ENCODE results near the gene RBM7.

Gene RBM7

DNA sequence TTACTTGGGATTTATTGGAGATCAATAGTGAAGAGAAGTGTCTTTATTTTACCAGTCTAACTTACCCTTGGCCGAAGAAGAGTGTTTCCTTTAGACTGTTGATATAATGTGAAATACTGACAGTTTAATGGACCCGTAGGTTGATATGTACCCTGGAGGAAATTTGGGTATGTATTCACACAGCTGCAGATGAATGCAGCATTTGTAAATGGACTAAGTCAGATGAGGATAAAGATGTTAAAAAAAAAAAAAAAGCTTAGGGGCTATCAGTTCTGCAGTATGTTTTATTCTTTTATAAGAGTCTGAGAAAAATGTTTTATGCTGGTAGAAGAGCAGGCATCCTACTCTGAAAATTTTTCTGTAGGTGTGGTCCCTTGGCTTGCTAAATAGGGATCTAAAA lies 41.5 kb downstream of the RBM7 start:
- H3K4me3 ChIP-seq (ENCODE audit: control insufficient read depth, low read depth, low read length): no peak overlapping the region
- DNase-seq (ENCODE audit: low read depth): no peak
- TF ChIP-seq CTCF (IDR thresholded peaks at IDR 0.05; ENCODE audit: control insufficient read depth, insufficient read depth, low read depth, low read length, missing control alignments): no peak

DNA sequence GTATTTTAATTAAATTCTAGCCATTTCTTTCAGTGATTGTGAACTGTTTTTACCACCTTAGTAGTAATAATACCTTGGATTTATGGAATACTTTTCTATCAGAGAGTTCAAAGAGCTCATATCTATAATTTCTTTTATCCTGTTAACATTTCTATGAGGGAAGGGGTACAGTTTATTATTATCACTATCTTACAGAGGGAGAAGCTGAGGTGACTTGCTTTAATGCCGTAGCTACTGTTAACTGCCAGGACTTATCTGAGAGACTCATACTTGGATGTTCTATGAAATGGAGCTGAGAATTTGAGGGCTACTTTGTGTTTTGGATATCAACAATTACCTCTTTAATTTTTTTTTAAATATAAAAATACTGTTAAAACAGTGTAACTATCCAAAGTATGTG lies 42.1 kb downstream of the RBM7 start:
- no peak overlapping the region for H3K4me3 ChIP-seq (ENCODE audit: control insufficient read depth, low read depth, low read length)
- no peak for DNase-seq (ENCODE audit: low read depth)

GRCh38 chr11:114447444-114447843 lies 47.0 kb downstream of the RBM7 start:
- no peak for TF ChIP-seq CTCF (IDR thresholded peaks at IDR 0.05; ENCODE audit: control insufficient read depth, insufficient read depth, low read depth, low read length, missing control alignments)
- H3K4me3 ChIP-seq (ENCODE audit: control insufficient read depth, low read depth, low read length): no peak overlapping the region
- DNase-seq (ENCODE audit: low read depth): no peak

More for the DNA sequence above, 42.1 kb downstream of the RBM7 start:
- TF ChIP-seq CTCF (IDR thresholded peaks at IDR 0.05; ENCODE audit: control insufficient read depth, insufficient read depth, low read depth, low read length, missing control alignments): no peak

DNA sequence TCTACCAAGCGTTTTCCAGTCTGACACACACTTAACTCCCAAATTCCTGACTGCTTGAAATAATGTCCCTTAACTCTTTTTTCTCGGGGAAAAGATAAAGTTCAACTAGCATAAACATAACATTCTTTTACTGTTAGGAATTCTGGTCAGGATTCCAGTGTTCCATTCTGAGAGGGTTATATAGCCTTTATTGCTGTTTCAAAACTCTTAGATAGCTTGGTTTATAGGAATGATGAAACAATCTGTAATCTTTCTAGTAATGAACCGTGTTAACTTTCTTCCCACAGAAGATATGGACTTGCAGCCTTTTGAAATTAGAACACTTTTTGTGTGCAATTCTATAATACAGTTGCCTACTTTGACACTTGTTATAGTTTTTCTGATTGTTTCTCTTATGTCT lies 47.4 kb downstream of the RBM7 start:
- peak; percentile 73 for DNase-seq (ENCODE audit: low read depth)
- H3K4me3 ChIP-seq (ENCODE audit: control insufficient read depth, low read depth, low read length): no peak overlapping the region
- no peak for TF ChIP-seq CTCF (IDR thresholded peaks at IDR 0.05; ENCODE audit: control insufficient read depth, insufficient read depth, low read depth, low read length, missing control alignments)

DNA sequence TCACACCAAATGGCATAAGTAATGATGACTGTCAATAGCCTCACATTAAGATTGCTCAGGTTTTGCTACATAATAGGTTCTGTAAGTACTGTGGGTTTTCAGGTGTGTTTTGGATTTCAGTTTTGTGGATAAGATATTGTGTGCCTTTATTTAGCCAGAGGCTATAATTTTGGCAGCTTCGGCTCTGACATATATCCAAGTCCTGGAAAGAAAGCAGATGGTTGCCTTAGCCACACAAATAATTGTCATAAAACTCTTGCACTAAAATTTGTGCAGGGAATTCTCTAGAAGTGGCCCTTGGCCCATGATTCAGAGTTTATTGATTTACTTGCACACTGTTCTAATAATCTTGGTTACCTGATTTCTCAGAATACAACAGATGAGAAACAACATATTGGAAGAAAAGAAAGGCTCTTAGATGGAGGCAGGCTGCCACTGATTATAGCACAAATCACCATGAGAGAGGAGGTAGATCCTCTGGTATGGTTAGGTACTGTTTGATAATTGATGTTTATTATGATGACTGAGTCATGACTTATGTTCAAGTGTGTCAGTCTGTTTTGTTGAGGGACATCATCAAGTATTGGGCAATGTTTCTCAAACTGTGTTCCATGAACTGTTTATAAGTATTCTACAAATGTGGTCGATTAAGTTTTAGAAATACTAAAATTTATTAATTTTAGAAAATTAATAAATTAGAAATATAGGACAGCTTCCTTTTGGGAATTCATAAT lies 48.5 kb downstream of the RBM7 start:
- no peak for DNase-seq (ENCODE audit: low read depth)
- no peak for TF ChIP-seq CTCF (IDR thresholded peaks at IDR 0.05; ENCODE audit: control insufficient read depth, insufficient read depth, low read depth, low read length, missing control alignments)
- no peak overlapping the region for H3K4me3 ChIP-seq (ENCODE audit: control insufficient read depth, low read depth, low read length)

DNA sequence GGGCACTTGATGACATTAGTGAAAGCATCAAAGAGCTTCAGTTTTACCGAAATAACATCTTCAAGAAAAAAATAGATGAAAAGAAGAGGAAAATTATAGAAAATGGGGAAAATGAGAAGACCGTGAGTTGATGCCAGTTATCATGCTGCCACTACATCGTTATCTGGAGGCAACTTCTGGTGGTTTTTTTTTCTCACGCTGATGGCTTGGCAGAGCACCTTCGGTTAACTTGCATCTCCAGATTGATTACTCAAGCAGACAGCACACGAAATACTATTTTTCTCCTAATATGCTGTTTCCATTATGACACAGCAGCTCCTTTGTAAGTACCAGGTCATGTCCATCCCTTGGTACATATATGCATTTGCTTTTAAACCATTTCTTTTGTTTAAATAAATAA lies 49.4 kb downstream of the RBM7 start:
- no peak overlapping the region for H3K4me3 ChIP-seq (ENCODE audit: control insufficient read depth, low read depth, low read length)
- TF ChIP-seq CTCF (IDR thresholded peaks at IDR 0.05; ENCODE audit: control insufficient read depth, insufficient read depth, low read depth, low read length, missing control alignments): no peak
- no peak for DNase-seq (ENCODE audit: low read depth)

Data from AG09309 (cell line).